Testis (tissue), 2 donors: ENCODE results near the gene CSH2.

ENCODE experiments used
- CTCF ChIP-seq, 3 experiments: fragments of 450-650 bp in 2 of 3; fragments of 200-600 bp in 1 of 3; sonication (generic) in 1 of 3; IDR thresholded peaks; one replicate each; pipeline ENCODE4 v1.5.1; 2016 to 2019; ENCODE audit warnings: antibody characterized with exemption in 3 of 3, mild to moderate bottlenecking in 2 of 3, moderate library complexity in 1 of 3
- POLR2A ChIP-seq: fragments of 450-650 bp; IDR thresholded peaks from one replicate; pipeline ENCODE4 v1.6.1; 2017; ENCODE audit warnings: antibody characterized with exemption, mild to moderate bottlenecking, moderate library complexity

- TF ChIP-seq POLR2A (no peak), CTCF (IDR thresholded peaks at IDR 0.05) (no peak)
Observed at GRCh38 chr17:63823659-63824331, 49.7 kb downstream of the CSH2 start.
